GM19099 (cell line): ENCODE results near the gene FCHSD2.

Experiments
- POLR2A ChIP-seq: IDR thresholded peaks from 3 replicates; pipeline ENCODE4 v1.6.1; 2011; ENCODE audit warnings: low read depth; ENCODE audit not compliant: insufficient read length; ENCODE audit errors: extremely low read depth

The FCHSD2 gene

DNA sequence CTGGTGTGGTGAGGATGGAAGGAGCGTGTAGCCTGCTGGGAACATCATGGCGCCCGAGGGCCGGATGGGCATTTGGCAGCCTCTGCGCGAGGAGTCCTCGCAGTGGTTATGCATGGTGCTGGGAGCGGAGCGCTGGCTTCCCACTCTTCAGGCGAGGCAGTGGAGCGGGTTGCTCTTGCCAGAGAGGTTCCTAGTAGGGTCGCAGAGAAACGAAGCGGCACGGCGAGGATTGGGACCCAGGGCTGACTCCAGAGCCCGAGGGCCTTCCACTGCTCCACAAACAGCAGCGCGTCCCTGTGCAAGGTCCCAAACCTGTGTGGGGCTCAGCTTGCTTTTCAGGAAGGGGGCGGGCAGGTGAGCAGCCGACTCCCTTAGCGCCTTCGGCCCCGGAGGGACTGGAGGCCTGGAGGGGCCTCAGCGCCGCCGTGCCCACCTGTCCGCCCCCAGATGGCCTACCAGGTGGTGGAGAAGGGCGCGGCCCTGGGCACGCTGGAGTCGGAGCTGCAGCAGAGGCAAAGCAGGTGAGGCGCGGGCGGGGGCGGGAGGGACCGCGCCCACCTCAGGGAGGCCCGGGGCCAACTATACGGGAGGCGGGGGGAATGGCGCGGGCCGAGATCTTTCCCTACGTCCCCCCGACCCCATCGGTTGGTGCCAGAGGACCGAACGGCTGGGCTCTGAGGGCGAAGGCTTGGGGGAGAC is 320.7 kb downstream of the FCHSD2 start:
- TF ChIP-seq POLR2A: no peak

- no peak for TF ChIP-seq POLR2A
These were observed 321.5 kb downstream of the FCHSD2 start for GRCh38 chr11:72820439-72821139.

DNA sequence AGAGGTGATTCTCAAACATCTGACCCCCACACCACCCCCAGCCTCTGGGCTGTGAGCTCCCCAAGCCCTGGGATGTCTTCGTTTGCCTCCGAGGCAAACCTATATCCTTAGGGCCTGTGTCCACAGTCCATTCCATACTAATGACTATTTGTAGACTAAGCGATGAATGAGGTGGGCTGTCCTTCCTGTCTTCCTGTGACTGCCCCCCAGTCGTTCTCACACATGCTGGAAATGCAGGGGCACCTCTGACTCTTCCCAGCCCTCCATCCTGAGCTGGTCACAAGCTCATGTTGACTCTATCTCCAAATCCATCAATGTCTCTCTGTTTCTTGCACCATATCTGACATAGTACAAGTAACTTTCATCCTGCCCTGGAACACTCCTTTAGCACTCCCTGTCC is 323.1 kb downstream of the FCHSD2 start:
- TF ChIP-seq POLR2A: no peak

GRCh38 chr11:72817966-72818365 is 324.2 kb downstream of the FCHSD2 start:
- no peak for TF ChIP-seq POLR2A

DNA sequence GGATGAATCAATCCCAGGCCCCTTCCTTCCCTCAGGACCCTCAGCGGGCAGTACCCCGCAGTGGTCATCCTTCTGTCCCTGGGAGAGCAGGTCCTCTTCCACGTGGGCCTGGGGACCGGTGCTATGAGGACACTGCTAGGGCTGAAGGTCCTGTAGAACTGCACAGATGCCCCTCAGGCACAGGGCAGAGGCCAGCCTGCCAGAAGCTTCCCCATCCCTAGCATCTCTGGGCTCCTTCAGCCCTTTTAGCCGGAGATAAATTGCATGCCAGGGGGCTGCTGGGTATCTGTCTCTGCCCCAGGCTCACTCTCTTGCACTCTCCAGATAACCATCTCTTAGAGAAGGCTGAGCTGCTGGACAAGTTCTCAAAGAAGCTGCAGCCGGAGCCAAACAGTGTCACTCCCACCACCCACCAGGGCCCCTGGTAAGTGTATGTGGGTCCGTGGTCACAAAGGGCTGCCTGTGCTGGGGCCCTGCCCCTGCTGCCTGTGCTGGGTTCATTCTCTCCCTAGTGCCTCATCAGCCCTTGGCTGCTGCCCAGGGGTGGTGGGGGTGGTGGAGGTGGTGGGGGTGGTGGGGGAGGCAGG is 325.6 kb downstream of the FCHSD2 start:
- TF ChIP-seq POLR2A: no peak

GRCh38 chr11:72815110-72815618 is 327.0 kb downstream of the FCHSD2 start:
- TF ChIP-seq POLR2A: peak; percentile 3

DNA sequence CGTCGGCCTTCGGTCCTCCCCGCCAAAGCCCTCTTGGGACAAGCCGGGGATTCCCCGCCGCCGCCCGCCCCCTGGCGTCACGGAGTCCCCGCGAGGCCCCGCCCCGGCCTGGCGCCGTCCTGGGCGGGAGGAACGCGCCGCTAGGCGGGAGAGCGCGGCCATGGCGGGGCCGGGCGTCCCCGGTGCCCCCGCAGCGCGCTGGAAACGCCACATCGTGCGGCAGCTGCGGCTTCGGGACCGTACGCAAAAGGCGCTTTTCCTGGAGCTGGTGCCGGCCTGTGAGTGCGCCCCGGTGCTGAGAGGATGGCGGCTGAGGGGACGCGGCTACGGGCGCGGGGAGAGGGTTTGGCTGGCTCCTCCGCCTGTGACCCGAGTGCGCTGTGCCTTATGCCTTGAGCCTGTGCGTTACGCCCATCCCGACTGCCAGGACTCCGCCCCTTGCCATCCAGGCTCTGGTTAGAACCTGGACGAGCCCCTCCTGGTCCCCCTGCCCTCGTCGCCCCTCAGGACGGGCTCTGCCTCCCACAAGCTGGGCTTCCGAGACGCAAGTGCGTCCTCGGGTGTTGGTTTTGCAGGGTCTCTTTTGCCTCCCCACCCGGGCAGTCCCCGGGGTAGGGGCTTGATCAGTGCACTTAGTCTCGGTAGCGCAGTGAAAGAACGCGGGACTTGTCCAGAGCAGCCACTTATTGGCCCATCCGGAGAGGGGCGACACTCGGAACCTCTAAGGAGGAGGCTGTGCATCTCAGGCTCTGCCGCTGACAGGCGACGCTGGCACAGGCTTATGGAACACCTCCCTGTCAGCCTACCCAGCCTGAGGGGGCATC is 327.6 kb downstream of the FCHSD2 start, which contains the start of gene ATG16L2:
ATG16L2 (plus strand) TSS at position 126 of the 824 bp plus-strand sequence; CDS start at position 161, 35 bp downstream.
- peak; percentile 70 for TF ChIP-seq POLR2A

DNA sequence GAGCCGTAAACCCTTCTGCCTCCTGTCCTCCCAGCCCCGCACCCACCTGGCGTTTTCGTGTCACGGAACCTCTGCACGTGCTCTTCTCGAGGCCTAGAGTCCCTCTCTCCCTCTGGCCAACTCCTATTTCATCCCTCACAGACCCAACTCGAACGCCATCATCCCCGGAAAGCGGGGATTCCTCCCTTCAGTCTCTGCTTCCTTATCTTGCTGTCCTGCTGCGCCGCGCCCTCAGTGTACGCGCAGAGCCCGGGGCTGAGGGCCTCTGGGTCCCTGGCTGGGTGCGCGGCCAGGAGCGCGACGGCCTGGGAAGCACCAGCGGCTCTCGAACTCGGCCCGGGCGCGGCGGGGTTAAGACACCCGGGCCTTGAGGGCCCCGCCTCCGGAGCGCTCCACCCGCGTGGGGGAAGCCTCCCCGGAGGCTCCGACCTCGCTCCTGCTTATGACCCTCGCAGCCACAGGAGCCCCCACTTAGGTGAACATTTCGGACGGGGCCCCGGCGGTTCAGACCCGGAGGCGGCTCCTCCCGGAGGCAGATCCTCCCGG is 328.3 kb downstream of the FCHSD2 start:
- TF ChIP-seq POLR2A: peak; percentile 93

DNA sequence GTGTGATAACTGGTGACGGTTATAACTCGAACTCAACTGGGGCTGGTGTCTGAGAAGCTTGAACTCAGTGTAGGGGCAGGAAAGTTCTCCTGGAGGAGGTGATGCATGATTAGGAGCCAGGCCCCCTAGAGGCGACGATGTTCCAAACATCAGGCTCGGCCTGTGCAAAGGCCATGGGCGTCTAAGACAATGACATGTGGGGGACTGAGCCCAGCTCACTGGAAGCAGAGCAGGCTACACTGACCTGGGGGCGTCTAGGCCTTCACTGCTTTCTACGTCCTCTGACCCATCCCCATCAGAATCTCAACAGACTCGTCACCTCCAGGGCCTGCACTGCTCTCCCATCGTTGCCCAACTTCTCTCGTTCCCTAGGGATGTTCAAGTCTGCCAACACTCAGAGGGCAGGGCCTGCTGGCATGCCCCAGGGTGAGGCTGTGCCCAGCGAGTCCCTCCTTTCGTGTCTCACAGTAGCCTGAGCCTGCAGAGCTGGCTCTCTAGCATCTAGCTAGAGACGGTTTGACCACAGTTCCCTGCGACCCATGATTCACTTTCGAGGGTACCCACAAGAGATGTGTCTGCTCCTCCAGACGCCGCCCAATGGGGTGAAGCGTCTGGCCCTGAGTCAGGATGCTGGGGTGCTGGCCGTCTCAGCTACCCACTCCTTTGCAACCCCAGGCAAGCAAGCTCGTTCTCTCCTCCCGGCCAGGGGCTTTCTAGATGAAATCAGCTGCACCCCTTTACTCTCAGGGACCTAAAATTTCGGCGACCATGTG is 329.0 kb downstream of the FCHSD2 start:
- TF ChIP-seq POLR2A: peak; percentile 55

GRCh38 chr11:72812604-72812966 is 329.5 kb downstream of the FCHSD2 start:
- no peak for TF ChIP-seq POLR2A

DNA sequence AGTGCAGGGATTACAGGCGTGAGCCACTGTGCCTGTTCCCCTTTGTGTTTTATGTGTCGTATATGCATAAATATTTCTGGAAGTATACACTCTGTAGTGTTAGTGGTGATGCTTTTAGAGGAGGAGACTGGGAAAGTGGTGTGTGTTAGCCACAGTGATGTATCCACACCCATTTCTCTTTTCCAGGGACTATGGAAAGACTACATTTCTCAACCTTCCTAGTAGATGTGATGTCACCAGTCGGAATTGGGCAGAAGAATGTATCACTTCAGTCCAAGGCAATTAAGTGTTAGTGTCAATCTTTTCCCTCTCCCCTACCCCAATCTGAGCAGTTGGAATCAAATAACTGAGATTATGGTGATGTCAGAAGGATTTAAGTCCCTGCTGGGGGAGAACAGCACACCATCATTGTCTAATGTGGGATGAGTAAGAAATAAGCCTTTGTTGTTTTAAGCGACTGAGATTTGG is 333.8 kb downstream of the FCHSD2 start:
- TF ChIP-seq POLR2A: no peak

- TF ChIP-seq POLR2A: no peak
These were observed 334.3 kb downstream of the FCHSD2 start for GRCh38 chr11:72807792-72808191.

GRCh38 chr11:72807021-72807693 is 335.0 kb downstream of the FCHSD2 start:
- TF ChIP-seq POLR2A: no peak
